Large intestine (tissue), 3 donors: Measurements from ENCODE around the gene EML2. TPM values are rescaled to one million over a fixed set of nuclear protein-coding genes. Genes with fewer than 3 reads are reported as not detected.

ENCODE experiments used
- DNase-seq, 2 donors: peaks; one replicate each; pipeline versions ENCODE4 v3.0.0 to v3.0.0-alpha.2; 2013
- H3K27ac ChIP-seq: one replicate; pipeline ENCODE4 v1.5.1; 2013; ENCODE audit warnings: low read length
- H3K27me3 ChIP-seq: 2 replicates; pipeline ENCODE4 v1.6.1; 2013; ENCODE audit warnings: low read length; ENCODE audit not compliant: control insufficient read depth, insufficient read depth
- H3K36me3 ChIP-seq: 2 replicates; pipeline ENCODE4 v1.6.1; 2013; ENCODE audit warnings: low read length; ENCODE audit not compliant: control insufficient read depth, insufficient read depth
- H3K4me1 ChIP-seq: one replicate; pipeline ENCODE4 v1.6.1; 2013; ENCODE audit warnings: low read length; ENCODE audit not compliant: control insufficient read depth, insufficient read depth
- H3K4me3 ChIP-seq: one replicate; pipeline ENCODE4 v1.5.1; 2013; ENCODE audit warnings: low read length
- H3K9me3 ChIP-seq: one replicate; pipeline ENCODE4 v1.6.1; 2013; ENCODE audit warnings: mild to moderate bottlenecking, low read depth, low read length, moderate library complexity; ENCODE audit not compliant: control insufficient read depth
- WGBS: methylation state at CpG from one replicate; pipeline ENCODE4 v1.1.5; 2013; ENCODE audit warnings: low lambda C conversion rate; ENCODE audit not compliant: insufficient coverage; 5-methylcytosine and 5-hydroxymethylcytosine counted together
- polyA plus RNA-seq: library from polyadenylated mRNA; unstranded; fragments of 120-200 nt; gene quantifications from one replicate; pipeline ENCODE4 v1.2.1, GENCODE V29; 2013

The EML2 gene
- polyA plus RNA-seq, 1 donor, result 24.4 TPM

DNA sequence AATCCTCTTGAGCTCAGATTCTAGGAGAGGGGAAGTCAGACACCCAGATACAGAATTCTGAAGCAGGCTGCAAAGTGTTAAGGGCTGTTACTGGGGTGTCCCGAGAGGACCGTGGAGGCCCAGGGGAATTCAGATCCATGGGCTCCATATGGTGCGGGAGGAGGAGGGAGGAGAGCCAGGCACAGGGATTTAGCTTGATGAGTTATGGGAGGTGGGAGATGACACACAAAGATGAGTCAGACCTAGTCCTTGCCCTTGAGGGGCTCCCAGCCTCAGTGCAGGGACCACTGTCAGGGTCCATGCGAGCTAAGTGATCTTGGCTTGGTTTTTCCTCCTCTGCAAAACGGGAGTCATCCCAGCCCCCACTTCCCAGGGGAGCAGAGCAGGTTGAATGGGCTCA, 14.4 kb upstream of the EML2 start:
- Histone ChIP-seq H3K36me3 (no peaks in the 10 kb centered on the region), H3K4me3 (no peak overlapping the region), H3K27me3 (peaks cover 11% of the 10 kb centered on the region), H3K27ac (no peak overlapping the region), H3K4me1 (no peaks in the 10 kb centered on the region), H3K9me3 (no peaks in the 10 kb centered on the region)
- 32% methylated on average over 3 of the region's 5 CpGs for WGBS
- DNase-seq, result no peak

- Histone ChIP-seq H3K4me3 (no peak overlapping the region), H3K27me3 (peaks cover 16% of the 10 kb centered on the region), H3K27ac (no peak overlapping the region), H3K9me3 (no peaks in the 10 kb centered on the region), H3K36me3 (no peaks in the 10 kb centered on the region), H3K4me1 (peaks cover 4% of the 10 kb centered on the region)
- no CpG with 5 or more reads among the region's 3 CpGs for WGBS
- no peak for DNase-seq
Measured at GRCh38 chr19:45650722-45651121, 11.5 kb upstream of the EML2 start.

- Histone ChIP-seq H3K9me3 (peaks cover 5% of the 10 kb centered on the region), H3K4me3 (no peak overlapping the region), H3K27ac (no peak overlapping the region), H3K4me1 (peaks cover 14% of the 10 kb centered on the region), H3K36me3 (no peaks in the 10 kb centered on the region), H3K27me3 (peaks cover 35% of the 10 kb centered on the region)
- DNase-seq, result no peak
- WGBS, result no CpG with 5 or more reads among the region's 9 CpGs
Measured at GRCh38 chr19:45646345-45646698, 7.1 kb upstream of the EML2 start.

GRCh38 chr19:45645631-45646344, 6.6 kb upstream of the EML2 start:
- H3K27me3 ChIP-seq, result peaks cover 35% of the 10 kb centered on the region
- no CpG with 5 or more reads among the region's 27 CpGs for WGBS
- peaks cover 5% of the 10 kb centered on the region for H3K9me3 ChIP-seq
- peaks cover 19% of the 10 kb centered on the region for H3K4me1 ChIP-seq
- no peak overlapping the region for H3K4me3 ChIP-seq
- peak; percentile 49 to 62 for DNase-seq
- H3K27ac ChIP-seq, result no peak overlapping the region
- no peaks in the 10 kb centered on the region for H3K36me3 ChIP-seq

GRCh38 chr19:45645068-45645630, 6.0 kb upstream of the EML2 start:
- WGBS, result no CpG with 5 or more reads among the region's 35 CpGs
- peaks cover 35% of the 10 kb centered on the region for H3K27me3 ChIP-seq
- no peak overlapping the region for H3K27ac ChIP-seq
- peaks cover 5% of the 10 kb centered on the region for H3K9me3 ChIP-seq
- peak overlapping the region; percentile 16 for H3K4me3 ChIP-seq
- no peak for DNase-seq
- H3K4me1 ChIP-seq, result peaks cover 21% of the 10 kb centered on the region
- no peaks in the 10 kb centered on the region for H3K36me3 ChIP-seq

DNA sequence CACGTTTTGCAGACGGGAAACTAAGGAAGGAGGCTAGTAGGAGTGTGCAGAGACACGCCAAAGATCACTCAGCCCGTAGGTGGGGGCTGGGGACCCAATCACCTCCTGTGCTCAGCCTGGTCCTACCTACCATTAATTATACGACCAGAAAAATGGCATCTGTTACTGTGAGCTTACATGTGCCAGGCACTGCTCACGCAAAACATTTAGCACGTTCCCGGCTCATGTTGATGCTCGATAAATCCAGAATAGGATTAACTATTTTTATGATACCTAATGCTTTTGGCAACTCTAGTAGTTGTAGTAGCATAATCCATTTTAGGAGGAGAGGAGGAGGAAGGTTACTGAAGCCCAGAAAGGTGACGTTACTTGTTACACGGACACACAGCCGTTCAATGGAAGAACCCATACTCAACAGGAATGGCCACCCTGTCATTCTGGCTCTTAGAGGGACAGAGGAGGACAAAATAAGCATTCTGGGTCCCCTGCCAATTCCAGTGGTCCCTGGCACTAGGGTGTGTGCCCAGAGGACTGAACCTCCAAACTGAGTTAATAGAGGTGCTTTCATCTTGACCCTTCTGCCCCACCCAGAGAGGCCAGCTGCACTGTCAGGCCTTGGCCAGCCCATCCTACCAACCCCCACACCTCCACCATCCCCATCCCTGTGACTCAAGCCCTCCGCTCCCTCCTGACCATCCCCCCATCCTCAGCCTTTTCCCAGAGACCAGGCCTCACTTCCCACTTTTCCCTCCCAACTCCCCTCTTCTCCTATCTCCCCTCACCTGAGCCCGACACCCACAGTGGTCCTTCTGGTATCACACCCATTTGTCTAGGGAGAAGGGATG, 5.0 kb upstream of the EML2 start:
- peaks cover 5% of the 10 kb centered on the region for H3K9me3 ChIP-seq
- H3K4me1 ChIP-seq, result peaks cover 21% of the 10 kb centered on the region
- no peak overlapping the region for H3K27ac ChIP-seq
- H3K4me3 ChIP-seq, result no peak overlapping the region
- no peaks in the 10 kb centered on the region for H3K36me3 ChIP-seq
- H3K27me3 ChIP-seq, result peaks cover 35% of the 10 kb centered on the region
- WGBS, result no CpG with 5 or more reads among the region's 14 CpGs
- no peak for DNase-seq

DNA sequence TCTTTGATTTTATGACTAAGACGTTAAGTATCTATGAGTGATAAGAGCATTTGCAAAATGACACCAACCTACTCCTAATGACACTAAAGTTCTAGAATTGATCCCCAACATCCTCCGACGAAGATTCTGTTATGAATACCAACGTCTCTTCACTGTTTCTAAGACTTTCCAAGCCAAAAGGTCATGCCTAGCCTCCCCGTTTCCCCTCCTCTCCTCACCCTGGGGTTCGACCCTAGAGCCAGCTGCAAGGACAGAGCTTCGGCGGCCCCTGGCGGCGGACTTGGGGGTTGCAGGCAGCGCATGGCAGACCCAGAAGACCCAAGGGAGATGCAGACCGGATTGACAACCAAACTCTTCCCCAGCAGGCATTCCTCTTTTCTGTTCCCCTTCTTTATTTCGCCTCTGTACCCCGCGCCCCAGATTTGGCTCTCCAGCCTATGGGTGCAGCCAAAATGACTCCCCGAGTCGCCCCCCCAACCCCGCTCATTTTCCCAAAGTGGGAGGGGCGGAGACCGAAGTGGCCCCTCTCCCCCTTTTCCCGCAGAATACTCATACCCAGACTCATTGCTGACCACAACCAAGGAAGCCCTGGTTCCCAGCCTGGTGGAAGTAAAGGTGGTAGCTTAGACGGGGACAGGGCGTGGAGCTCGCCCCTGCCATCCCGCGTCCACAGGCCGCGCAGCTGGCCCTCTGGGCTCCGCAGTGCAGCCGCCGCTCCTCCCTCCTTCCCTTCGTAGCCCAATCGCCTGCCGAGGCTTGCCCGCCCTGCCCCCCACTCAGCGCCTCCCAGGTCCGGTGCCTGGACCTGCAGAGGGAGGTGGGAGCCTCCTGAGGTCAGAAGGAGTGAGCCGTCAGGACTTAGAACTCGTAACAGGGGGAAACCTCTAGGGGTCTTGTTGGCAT, 4.1 kb upstream of the EML2 start:
- Histone ChIP-seq H3K36me3 (no peaks in the 10 kb centered on the region), H3K4me3 (no peak overlapping the region), H3K27me3 (peaks cover 35% of the 10 kb centered on the region), H3K9me3 (peaks cover 5% of the 10 kb centered on the region), H3K4me1 (peaks cover 26% of the 10 kb centered on the region), H3K27ac (no peak overlapping the region)
- peak; percentile 69 to 74 for DNase-seq
- WGBS, result 0% methylated on average over 1 of the region's 39 CpGs

- Histone ChIP-seq H3K4me3 (peak overlapping the region; percentile 21), H3K36me3 (no peaks in the 10 kb centered on the region), H3K27me3 (peaks cover 33% of the 10 kb centered on the region), H3K27ac (peak overlapping the region; percentile 14), H3K9me3 (peaks cover 5% of the 10 kb centered on the region), H3K4me1 (peaks cover 26% of the 10 kb centered on the region)
- DNase-seq, result peak; percentile 74 to 82
- WGBS, result 0% methylated on average over 2 of the region's 40 CpGs
Measured at GRCh38 chr19:45641274-45642105, 2.3 kb upstream of the EML2 start.

DNA sequence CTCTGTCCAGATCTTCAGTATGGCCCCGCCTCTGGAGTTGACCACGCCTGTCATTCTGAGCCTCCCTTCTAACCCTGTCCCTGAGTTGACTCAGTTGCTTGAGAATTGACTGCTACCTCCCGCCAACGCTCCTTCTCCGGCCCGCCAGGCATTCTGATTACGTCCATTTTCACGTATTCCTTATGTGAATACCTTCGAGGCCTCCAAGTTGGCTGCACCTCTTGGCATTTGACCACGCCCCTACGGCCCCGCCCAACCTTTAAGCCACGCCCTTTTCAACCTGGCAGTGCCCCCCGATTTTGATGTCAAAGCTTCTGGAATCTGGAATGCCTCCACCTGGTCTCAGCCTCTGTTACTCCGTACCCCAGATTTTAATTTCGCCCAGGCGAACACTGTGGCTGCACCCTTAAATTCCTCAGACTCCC, 1.7 kb upstream of the EML2 start:
- H3K27me3 ChIP-seq, result peaks cover 27% of the 10 kb centered on the region
- no CpG with 5 or more reads among the region's 17 CpGs for WGBS
- H3K4me1 ChIP-seq, result peaks cover 23% of the 10 kb centered on the region
- peaks cover 5% of the 10 kb centered on the region for H3K9me3 ChIP-seq
- H3K4me3 ChIP-seq, result no peak overlapping the region
- no peak overlapping the region for H3K27ac ChIP-seq
- H3K36me3 ChIP-seq, result no peaks in the 10 kb centered on the region
- DNase-seq, result no peak
